Muscle layer of duodenum (tissue), 2 donors: ENCODE results near the gene OR2H2.

Experiments used
- H3K27ac ChIP-seq: one replicate; pipeline ENCODE4 v1.7.0; 2013; ENCODE audit warnings: mild to moderate bottlenecking, low read length
- H3K27me3 ChIP-seq: one replicate; pipeline ENCODE4 v1.7.0; 2013; ENCODE audit warnings: low read depth, mild to moderate bottlenecking, control low read depth, low read length
- H3K36me3 ChIP-seq, 2 donors: one replicate each; pipeline ENCODE4 v1.7.0; 2013; ENCODE audit warnings: low read length in 2 of 2, control low read depth in 1 of 2, mild to moderate bottlenecking in 1 of 2; ENCODE audit not compliant: insufficient read depth in 2 of 2, control insufficient read depth in 1 of 2
- H3K4me1 ChIP-seq, 2 donors: one replicate each; pipeline ENCODE4 v1.7.0; 2013; ENCODE audit warnings: low read length in 2 of 2, mild to moderate bottlenecking in 2 of 2, control low read depth in 1 of 2, moderate library complexity in 1 of 2; ENCODE audit not compliant: insufficient read depth in 2 of 2, control insufficient read depth in 1 of 2
- H3K4me3 ChIP-seq, 2 donors: one replicate each; pipeline ENCODE4 v1.7.0; 2013; ENCODE audit warnings: low read length in 2 of 2, low read depth in 1 of 2, mild to moderate bottlenecking in 1 of 2
- H3K9me3 ChIP-seq, 2 donors: one replicate each; pipeline ENCODE4 v1.7.0; 2013; ENCODE audit warnings: low read length in 2 of 2, control low read depth in 1 of 2, mild to moderate bottlenecking in 1 of 2; ENCODE audit not compliant: control insufficient read depth in 1 of 2
- donor health status: healthy.

OR2H2 gene

DNA sequence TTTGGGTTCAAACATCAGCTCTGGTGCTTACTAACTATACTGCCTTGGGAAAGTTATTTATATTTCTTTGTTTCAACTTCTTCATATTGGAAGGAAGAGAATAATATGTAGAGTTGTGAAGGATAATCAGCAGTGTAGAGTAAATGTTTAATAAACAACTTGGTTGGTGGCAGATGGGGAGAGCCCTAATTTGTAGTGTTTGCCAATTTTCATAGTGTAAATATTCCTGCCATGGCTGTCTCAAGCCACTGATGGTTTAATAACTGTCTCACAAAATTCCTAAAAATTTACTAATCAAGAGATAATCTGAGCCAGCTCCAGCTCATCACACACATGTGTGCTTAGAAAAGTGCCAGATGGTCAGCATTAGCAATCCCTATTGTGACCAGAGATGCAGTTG, at the start of gene OR2H2:
TSS of gene OR2H2 (plus strand) at position 301 of the 400 bp plus-strand sequence. CDS start 2,824 bp downstream, outside the sequence.
- Histone ChIP-seq H3K4me1 (no peaks in the 10 kb centered on the region), H3K36me3 (no peaks in the 10 kb centered on the region), H3K9me3 (no peaks in the 10 kb centered on the region), H3K27me3 (no peaks in the 10 kb centered on the region), H3K27ac (no peak within 1 kb of the TSS), H3K4me3 (no peak within 1 kb of the TSS)

DNA sequence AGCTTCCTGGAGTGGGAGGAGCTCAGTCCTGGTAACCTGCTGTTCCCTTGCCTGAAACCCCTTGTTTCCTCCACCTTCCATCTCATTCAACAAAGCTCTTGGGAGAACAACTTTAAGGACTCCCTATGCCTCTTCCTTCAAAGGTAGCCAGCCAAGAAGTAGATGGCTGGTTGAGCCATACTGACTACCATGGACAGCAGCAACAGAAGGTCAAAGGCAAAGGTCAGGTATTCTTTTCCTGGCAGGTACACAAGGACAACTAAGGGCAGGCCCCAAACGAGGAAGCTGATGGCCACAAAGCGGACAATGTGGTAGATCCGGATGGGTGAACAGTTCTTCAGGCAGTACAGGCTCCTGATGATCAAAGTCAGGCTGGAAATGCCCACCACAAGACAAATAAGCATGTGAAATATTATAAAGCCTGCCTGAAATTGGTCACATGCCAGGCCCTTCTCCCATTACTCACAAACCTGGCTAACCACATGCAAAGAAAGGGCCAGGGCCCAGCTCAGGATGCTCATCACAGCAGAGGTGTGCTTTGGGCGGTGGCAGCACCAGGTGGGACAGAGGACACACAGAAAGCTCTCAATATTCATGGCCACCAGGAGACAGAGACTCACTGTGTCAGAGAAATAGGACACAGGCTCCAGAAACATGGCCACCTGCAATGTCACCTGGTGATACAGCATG, 47.1 kb upstream of the OR2H2 start:
- Histone ChIP-seq H3K4me1 (no peaks in the 10 kb centered on the region), H3K27me3 (no peaks in the 10 kb centered on the region), H3K36me3 (no peaks in the 10 kb centered on the region), H3K27ac (no peak overlapping the region), H3K9me3 (no peaks in the 10 kb centered on the region), H3K4me3 (no peak overlapping the region)

DNA sequence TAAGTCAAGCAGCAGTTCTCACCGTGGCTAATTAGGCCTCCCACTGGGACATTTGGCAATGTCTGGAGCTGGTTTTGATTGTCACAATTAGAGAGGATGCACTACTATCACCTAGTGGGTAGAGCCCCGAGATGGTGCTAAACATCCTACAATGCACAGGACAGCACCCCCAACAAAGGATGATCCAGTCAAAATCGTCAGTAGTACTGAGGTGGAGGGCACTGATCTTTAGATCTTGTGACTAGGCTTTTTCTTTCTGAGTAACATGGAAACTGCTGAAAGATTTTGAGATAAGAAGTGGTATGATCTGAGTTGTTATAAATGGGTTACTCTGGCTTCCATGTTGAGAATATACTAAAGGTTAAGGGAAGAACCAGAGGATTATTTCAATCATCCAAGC, 37.3 kb upstream of the OR2H2 start:
- Histone ChIP-seq H3K4me3 (no peak overlapping the region), H3K27ac (no peak overlapping the region), H3K9me3 (no peaks in the 10 kb centered on the region), H3K4me1 (peaks cover 0 to under 1% of the 10 kb centered on the region in 2 donors), H3K27me3 (no peaks in the 10 kb centered on the region), H3K36me3 (no peaks in the 10 kb centered on the region)

DNA sequence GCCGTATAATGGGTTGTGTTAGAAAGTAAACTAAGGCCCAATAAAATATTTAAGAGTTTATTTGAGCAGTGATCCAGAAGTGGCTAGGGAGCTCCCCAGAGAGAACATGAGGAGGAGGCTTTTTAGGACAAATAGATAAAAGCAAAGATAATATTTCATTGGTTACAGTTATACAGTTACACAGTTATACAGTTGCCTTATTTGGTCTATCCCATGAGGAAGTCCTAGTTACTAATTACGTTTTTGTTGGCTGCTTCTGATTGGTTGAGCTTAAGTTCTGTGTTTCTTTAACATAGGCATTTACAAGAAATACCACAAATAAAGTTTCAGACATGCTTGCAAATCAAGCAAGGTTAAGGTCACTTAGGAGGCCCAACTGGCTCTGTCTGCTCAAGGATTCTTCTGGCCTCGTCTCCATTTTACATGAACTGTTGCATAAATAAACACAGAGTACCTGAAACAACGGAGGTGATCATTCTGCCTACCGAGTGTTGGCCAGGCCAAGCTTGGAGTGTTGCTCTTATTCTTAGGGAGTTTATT, 32.3 kb upstream of the OR2H2 start:
- no peaks in the 10 kb centered on the region for H3K36me3 ChIP-seq
- H3K27ac ChIP-seq = no peak overlapping the region
- no peaks in the 10 kb centered on the region for H3K9me3 ChIP-seq
- H3K4me1 ChIP-seq = peaks cover 6 to 16% of the 10 kb centered on the region in 2 donors
- peak overlapping the region; percentile 43 to 86 for H3K4me3 ChIP-seq
- peaks cover 21% of the 10 kb centered on the region for H3K27me3 ChIP-seq

DNA sequence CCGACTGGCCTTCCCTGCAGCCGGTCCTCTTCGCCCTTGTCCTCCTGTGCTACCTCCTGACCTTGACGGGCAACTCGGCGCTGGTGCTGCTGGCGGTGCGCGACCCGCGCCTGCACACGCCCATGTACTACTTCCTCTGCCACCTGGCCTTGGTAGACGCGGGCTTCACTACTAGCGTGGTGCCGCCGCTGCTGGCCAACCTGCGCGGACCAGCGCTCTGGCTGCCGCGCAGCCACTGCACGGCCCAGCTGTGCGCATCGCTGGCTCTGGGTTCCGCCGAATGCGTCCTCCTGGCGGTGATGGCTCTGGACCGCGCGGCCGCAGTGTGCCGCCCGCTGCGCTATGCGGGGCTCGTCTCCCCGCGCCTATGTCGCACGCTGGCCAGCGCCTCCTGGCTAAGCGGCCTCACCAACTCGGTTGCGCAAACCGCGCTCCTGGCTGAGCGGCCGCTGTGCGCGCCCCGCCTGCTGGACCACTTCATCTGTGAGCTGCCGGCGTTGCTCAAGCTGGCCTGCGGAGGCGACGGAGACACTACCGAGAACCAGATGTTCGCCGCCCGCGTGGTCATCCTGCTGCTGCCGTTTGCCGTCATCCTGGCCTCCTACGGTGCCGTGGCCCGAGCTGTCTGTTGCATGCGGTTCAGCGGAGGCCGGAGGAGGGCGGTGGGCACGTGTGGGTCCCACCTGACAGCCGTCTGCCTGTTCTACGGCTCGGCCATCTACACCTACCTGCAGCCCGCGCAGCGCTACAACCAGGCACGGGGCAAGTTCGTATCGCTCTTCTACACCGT, 31.5 kb upstream of the OR2H2 start:
- Histone ChIP-seq H3K4me1 (peaks cover 6 to 16% of the 10 kb centered on the region in 2 donors), H3K27ac (no peak overlapping the region), H3K36me3 (no peaks in the 10 kb centered on the region), H3K9me3 (no peaks in the 10 kb centered on the region), H3K4me3 (peak overlapping the region; percentile 43 to 86), H3K27me3 (peaks cover 21% of the 10 kb centered on the region)

DNA sequence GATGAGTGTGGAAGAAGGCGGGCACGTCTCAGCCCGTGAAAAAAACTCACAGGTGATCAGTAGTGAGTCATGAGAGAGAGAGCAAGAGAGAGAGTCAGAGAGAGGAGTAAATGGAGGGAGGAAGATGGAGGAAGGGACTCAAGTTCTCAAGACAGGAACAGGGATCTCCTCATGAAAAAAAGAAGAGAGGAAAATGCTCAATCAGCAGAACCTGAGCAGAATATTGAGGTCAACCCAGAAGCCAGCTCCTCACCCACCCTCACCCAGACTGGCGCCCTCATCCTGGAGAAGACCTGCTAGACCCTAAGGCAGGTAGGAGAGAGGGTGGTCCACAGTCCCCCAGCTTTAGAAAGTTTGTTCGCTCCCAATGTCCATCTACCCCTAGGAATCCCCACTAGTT, 30.2 kb upstream of the OR2H2 start:
- no peaks in the 10 kb centered on the region for H3K36me3 ChIP-seq
- peaks cover 21% of the 10 kb centered on the region for H3K27me3 ChIP-seq
- H3K4me3 ChIP-seq = no peak overlapping the region
- H3K4me1 ChIP-seq = peaks cover 6 to 16% of the 10 kb centered on the region in 2 donors
- H3K9me3 ChIP-seq = no peaks in the 10 kb centered on the region
- no peak overlapping the region for H3K27ac ChIP-seq

DNA sequence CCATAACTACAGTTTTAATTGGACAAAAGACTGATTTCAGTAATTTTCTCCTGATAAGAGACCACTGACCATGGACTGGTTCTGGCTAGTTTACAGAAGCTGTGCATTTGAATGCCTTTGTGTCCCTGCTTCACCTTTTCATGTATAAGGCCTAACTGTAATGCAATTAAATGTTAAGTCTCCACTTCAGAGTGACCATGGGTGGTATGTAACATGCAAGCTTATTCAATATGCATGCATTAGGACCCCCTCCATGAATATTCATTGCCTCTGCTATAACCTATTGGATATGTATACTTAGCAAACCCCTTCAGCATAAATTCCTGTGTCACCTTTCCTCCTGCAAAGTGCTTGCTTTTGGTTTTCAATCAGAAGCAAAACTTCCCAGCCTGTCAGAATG, 27.6 kb upstream of the OR2H2 start:
- Histone ChIP-seq H3K4me3 (no peak overlapping the region), H3K4me1 (peaks cover 6 to 16% of the 10 kb centered on the region in 2 donors), H3K9me3 (no peaks in the 10 kb centered on the region), H3K36me3 (no peaks in the 10 kb centered on the region), H3K27me3 (peaks cover 21% of the 10 kb centered on the region), H3K27ac (no peak overlapping the region)

DNA sequence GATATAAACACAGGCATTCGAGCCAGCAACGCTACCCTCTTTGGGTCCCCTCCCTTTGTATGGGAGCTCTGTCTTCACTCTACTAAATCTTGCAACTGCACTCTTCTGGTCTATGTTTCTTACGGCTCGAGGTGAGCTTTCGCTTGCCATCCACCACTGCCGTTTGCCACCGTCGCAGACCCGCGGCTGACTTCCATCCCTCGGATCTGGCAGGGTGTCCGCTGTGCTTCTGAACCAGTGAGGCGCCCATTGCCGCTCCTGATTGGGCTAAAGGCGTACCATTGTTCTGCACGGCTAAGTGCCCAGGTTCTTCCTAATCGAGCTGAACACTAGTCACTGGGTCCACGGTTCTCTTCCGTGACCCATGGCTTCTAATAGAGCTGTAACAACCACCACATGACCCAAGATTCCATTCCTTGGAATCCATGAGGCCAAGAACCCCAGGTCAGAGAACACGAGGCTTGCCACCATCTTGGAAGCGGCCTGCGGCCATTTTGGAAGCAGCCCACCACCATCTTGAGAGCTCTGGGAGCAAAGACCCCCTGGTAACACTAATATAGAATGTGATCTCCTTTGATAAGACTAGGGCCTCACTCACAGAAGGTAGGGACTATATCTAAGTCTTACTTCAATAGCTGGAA, 26.4 kb upstream of the OR2H2 start:
- H3K4me1 ChIP-seq = peaks cover 0 to 6% of the 10 kb centered on the region in 2 donors
- H3K4me3 ChIP-seq = no peak overlapping the region
- no peaks in the 10 kb centered on the region for H3K9me3 ChIP-seq
- no peak overlapping the region for H3K27ac ChIP-seq
- H3K27me3 ChIP-seq = peaks cover 15% of the 10 kb centered on the region
- H3K36me3 ChIP-seq = no peaks in the 10 kb centered on the region

DNA sequence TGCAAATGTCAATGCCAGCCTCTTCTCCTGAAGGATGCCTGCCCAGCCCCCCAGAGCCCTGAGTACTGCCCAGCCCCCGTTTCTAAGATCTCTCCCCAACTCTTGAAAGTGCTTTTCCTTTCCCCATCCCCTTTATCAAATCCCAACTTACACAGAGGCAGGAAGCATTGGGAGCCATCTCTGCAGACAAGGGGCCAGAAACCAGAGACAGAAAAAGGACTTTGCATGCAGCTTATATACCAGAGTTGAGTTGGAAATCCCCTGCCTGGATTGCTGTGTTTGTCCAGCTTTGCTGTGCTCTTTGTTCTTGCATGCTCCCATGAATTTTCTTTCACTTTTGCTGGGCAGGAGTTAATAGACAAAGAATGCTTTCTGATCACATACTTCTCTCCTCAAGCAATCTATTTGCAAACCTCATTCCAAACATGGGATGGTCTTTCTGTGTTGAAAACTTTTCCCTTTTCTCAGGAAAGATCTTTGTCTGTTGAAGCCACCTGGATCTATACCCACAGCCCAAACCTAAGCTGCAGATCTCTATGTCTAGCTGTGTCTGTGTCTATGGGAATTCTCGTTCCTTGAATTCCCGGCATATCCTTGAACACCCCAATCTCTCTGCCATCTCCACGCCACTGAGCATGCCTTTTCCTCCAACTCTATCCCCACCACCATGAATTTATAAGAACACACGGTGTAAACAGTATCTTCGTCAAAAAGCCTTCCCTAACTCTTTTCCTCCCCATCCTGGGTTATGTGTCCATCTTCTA, 25.2 kb upstream of the OR2H2 start, which contains the start of gene UBD:
TSS of gene UBD (minus strand) at position 209 of the 764 bp plus-strand sequence. CDS start at position 178, 31 bp downstream.
- no peaks in the 10 kb centered on the region for H3K4me1 ChIP-seq
- H3K4me3 ChIP-seq = no peak within 1 kb of the TSS
- peaks cover 4% of the 10 kb centered on the region for H3K27me3 ChIP-seq
- H3K9me3 ChIP-seq = no peaks in the 10 kb centered on the region
- no peak within 1 kb of the TSS for H3K27ac ChIP-seq
- no peaks in the 10 kb centered on the region for H3K36me3 ChIP-seq

DNA sequence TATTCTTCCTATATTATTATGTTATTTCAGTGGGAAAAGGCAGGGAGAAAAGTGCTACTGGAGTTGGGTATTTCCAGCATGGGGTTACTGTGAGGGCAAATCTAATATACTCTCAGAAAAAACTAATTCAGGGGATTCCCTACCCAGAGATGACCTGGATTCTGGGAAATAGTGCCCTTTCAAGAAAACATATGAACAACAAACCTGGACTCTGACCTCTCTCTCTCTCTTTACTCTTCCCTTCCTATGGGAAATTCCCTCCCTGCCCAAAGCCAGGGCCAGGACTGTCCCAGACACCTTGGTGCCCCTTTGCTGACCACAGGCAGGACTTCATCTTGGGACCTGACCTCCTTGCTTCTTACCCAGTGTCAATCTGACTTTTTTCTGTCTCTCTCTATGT, 23.8 kb upstream of the OR2H2 start:
- Histone ChIP-seq H3K36me3 (no peaks in the 10 kb centered on the region), H3K4me3 (no peak overlapping the region), H3K4me1 (no peaks in the 10 kb centered on the region), H3K27ac (no peak overlapping the region), H3K9me3 (no peaks in the 10 kb centered on the region), H3K27me3 (no peaks in the 10 kb centered on the region)
